CD14-positive monocyte (primary cell): Measurements from ENCODE around the gene ELF4. TPM values are rescaled to one million over a fixed set of nuclear protein-coding genes. Genes with fewer than 3 reads are reported as not detected.

ENCODE experiments used
- DNase-seq, 3 donors: peaks; one replicate each; pipeline ENCODE4 v3.0.0-alpha.2; 2011 to 2022
- H2AFZ ChIP-seq: 2 replicates; pipeline ENCODE4 v1.6.0; 2012; ENCODE audit warnings: mild to moderate bottlenecking, low read depth, low read length, inconsistent platforms; ENCODE audit not compliant: insufficient read depth, poor library complexity, severe bottlenecking
- H3K27ac ChIP-seq, 2 donors: 1 replicate in 1 of 2; 2 replicates in 1 of 2; pipeline ENCODE4 v1.5.1; 2012 to 2013; ENCODE audit warnings: low read length in 2 of 2, control low read depth in 1 of 2, inconsistent platforms in 1 of 2, low read depth in 1 of 2, mild to moderate bottlenecking in 1 of 2
- H3K27me3 ChIP-seq, 2 donors: one replicate each; pipeline versions ENCODE4 v1.6.0 to v1.6.1; 2011 to 2013; ENCODE audit warnings: low read length in 2 of 2; ENCODE audit not compliant: control insufficient read depth in 2 of 2, insufficient read depth in 2 of 2
- H3K36me3 ChIP-seq, 2 donors: replicated peaks in 1 of 2; 1 replicate in 1 of 2; 2 replicates in 1 of 2; pipeline versions ENCODE4 v1.5.1 to v1.6.1; 2012 to 2013; ENCODE audit warnings: low read length in 2 of 2, control low read depth in 1 of 2, inconsistent platforms in 1 of 2, mild to moderate bottlenecking in 1 of 2; ENCODE audit not compliant: insufficient read depth in 2 of 2, control insufficient read depth in 1 of 2
- H3K4me1 ChIP-seq, 2 donors: 1 replicate in 1 of 2; 2 replicates in 1 of 2; pipeline versions ENCODE4 v1.5.1 to v1.6.1; 2012 to 2013; ENCODE audit warnings: low read length in 2 of 2, control low read depth in 1 of 2, inconsistent platforms in 1 of 2, mild to moderate bottlenecking in 1 of 2, moderate library complexity in 1 of 2; ENCODE audit not compliant: insufficient read depth in 2 of 2, control insufficient read depth in 1 of 2
- H3K4me2 ChIP-seq: replicated peaks from 2 replicates; pipeline ENCODE3; 2012; ENCODE audit warnings: low read length, moderate library complexity, mild to moderate bottlenecking; ENCODE audit not compliant: poor library complexity, severe bottlenecking; ENCODE audit errors: extremely low read depth
- H3K4me3 ChIP-seq, 3 experiments: fragments of 200-600 bp in 1 of 3; sonication (generic) in 1 of 3; replicated peaks in 1 of 3; 1 replicate in 2 of 3; 2 replicates in 1 of 3; pipeline ENCODE4 v1.5.1; 2011 to 2013; ENCODE audit warnings: low read length in 3 of 3, mild to moderate bottlenecking in 3 of 3, control low read depth in 2 of 3, low read depth in 2 of 3, inconsistent platforms in 1 of 3, moderate library complexity in 1 of 3
- H3K79me2 ChIP-seq: 2 replicates; pipeline ENCODE4 v1.6.0; 2012; ENCODE audit warnings: mild to moderate bottlenecking, control low read depth, inconsistent platforms, low read length, moderate library complexity; ENCODE audit not compliant: insufficient read depth
- H3K9ac ChIP-seq: 2 replicates; pipeline ENCODE4 v1.6.0; 2017; ENCODE audit warnings: low read length, mild to moderate bottlenecking; ENCODE audit not compliant: insufficient read depth, poor library complexity, severe bottlenecking
- H3K9me3 ChIP-seq, 2 donors: replicated peaks in 1 of 2; 1 replicate in 1 of 2; 2 replicates in 1 of 2; pipeline versions ENCODE4 v1.5.1 to v1.6.1; 2012 to 2013; ENCODE audit warnings: low read length in 2 of 2, control low read depth in 1 of 2; ENCODE audit not compliant: control insufficient read depth in 1 of 2, insufficient read depth in 1 of 2
- H4K20me1 ChIP-seq: 2 replicates; pipeline ENCODE4 v1.6.0; 2012; ENCODE audit warnings: mild to moderate bottlenecking, low read length, control low read depth, moderate library complexity; ENCODE audit not compliant: insufficient read depth
- H3K27ac Mint-ChIP-seq, 7 donors: one replicate each; pipeline ENCODE4 v1.8.0; 2020; ENCODE audit warnings: mild to moderate bottlenecking in 7 of 7, mixed read lengths in 7 of 7, moderate library complexity in 6 of 7, inconsistent platforms in 2 of 7
- H3K27me3 Mint-ChIP-seq, 3 donors: one replicate each; pipeline ENCODE4 v1.8.0; 2021 to 2022; ENCODE audit warnings: low read depth in 3 of 3, mild to moderate bottlenecking in 3 of 3, mixed read lengths in 3 of 3, moderate library complexity in 3 of 3, inconsistent platforms in 1 of 3
- H3K36me3 Mint-ChIP-seq, 2 donors: one replicate each; pipeline ENCODE4 v1.8.0; 2020; ENCODE audit warnings: mixed read lengths in 2 of 2, inconsistent platforms in 1 of 2, mild to moderate bottlenecking in 1 of 2
- H3K4me1 Mint-ChIP-seq: one replicate; pipeline ENCODE4 v1.8.0; 2020; ENCODE audit warnings: mild to moderate bottlenecking, mixed read lengths
- H3K4me3 Mint-ChIP-seq, 2 donors: one replicate each; pipeline ENCODE4 v1.8.0; 2020; ENCODE audit warnings: mild to moderate bottlenecking in 2 of 2, mixed read lengths in 2 of 2, moderate library complexity in 1 of 2
- H3K9me3 Mint-ChIP-seq, 7 donors: one replicate each; pipeline ENCODE4 v1.8.0; 2020 to 2022; ENCODE audit warnings: mixed read lengths in 7 of 7, mild to moderate bottlenecking in 6 of 7, moderate library complexity in 6 of 7, inconsistent platforms in 2 of 7
- CTCF ChIP-seq: fragments of 200-600 bp; IDR thresholded peaks from one replicate; pipeline ENCODE4 v1.8.0; 2022; ENCODE audit warnings: antibody characterized with exemption, mild to moderate bottlenecking
- WGBS: methylation state at CpG from one replicate; pipeline ENCODE4 v1.1.5; 2013; ENCODE audit warnings: missing lambda C conversion rate; ENCODE audit not compliant: insufficient coverage; 5-methylcytosine and 5-hydroxymethylcytosine counted together
- intact Hi-C, 2 donors: fragments of 100-400 bp; cut with micrococcal nuclease; formaldehyde crosslinking; loops; one replicate each; pipeline versions ENCODE4 v1.15.0 to v1.15.1; 2023
- polyA plus RNA-seq, 3 donors: library from polyadenylated mRNA; depleted of rRNA in 1 of 3; unstranded in 2 of 3; stranded (reverse) in 1 of 3; fragments of 300-500 nt in 2 of 3; fragments of >200 nt in 1 of 3; fragmentation: Illumina TruSeq in 2 of 3; gene quantifications; 1 replicate in 2 of 3; 2 replicates in 1 of 3; pipeline ENCODE4 v1.2.3, GENCODE V29; 2012 to 2021

ELF4 gene
- polyA plus RNA-seq, 3 donors, result 10.4 to 68.6 (median 20.5) TPM

GRCh38 chrX:130109429-130110378, 593 bp downstream of the ELF4 start:
- peak overlapping the region; percentile 91 to 93 for H3K27ac ChIP-seq
- H3K79me2 ChIP-seq, result peaks cover 74% of the 10 kb centered on the region
- DNase-seq, result peak in 1 of 3 donors; percentile 25
- no peaks in the 10 kb centered on the region for H3K9me3 ChIP-seq
- H3K4me2 ChIP-seq, result peak overlapping the region; percentile 85
- intact Hi-C loops, result no loop called here
- under 1% methylated on average over 63 of the region's 81 CpGs for WGBS
- H3K27me3 ChIP-seq, result no peaks in the 10 kb centered on the region
- peak overlapping the region; percentile 94 to 98 (median 95) for H3K27ac Mint-ChIP-seq
- H3K4me1 Mint-ChIP-seq, result peaks cover 51% of the 10 kb centered on the region
- H3K36me3 Mint-ChIP-seq, result peaks cover 12 to 17% of the 10 kb centered on the region in 2 donors
- peaks cover 0 to 8% (median 5%) of the 10 kb centered on the region in 3 donors for H3K27me3 Mint-ChIP-seq
- peaks cover 54 to 56% of the 10 kb centered on the region in 2 donors for H3K4me1 ChIP-seq
- H3K9ac ChIP-seq, result peak overlapping the region; percentile 97
- TF ChIP-seq CTCF, result no peak
- H3K9me3 Mint-ChIP-seq, result peaks cover 0 to 8% (median 4%) of the 10 kb centered on the region in 7 donors
- peak overlapping the region; percentile 76 to 94 (median 91) for H3K4me3 ChIP-seq
- peak overlapping the region; percentile 94 to 98 for H3K4me3 Mint-ChIP-seq
- peaks cover 46% of the 10 kb centered on the region for H4K20me1 ChIP-seq
- H3K36me3 ChIP-seq, result peaks cover 5% of the 10 kb centered on the region in 2 donors
- no peak overlapping the region for H2AFZ ChIP-seq

DNA sequence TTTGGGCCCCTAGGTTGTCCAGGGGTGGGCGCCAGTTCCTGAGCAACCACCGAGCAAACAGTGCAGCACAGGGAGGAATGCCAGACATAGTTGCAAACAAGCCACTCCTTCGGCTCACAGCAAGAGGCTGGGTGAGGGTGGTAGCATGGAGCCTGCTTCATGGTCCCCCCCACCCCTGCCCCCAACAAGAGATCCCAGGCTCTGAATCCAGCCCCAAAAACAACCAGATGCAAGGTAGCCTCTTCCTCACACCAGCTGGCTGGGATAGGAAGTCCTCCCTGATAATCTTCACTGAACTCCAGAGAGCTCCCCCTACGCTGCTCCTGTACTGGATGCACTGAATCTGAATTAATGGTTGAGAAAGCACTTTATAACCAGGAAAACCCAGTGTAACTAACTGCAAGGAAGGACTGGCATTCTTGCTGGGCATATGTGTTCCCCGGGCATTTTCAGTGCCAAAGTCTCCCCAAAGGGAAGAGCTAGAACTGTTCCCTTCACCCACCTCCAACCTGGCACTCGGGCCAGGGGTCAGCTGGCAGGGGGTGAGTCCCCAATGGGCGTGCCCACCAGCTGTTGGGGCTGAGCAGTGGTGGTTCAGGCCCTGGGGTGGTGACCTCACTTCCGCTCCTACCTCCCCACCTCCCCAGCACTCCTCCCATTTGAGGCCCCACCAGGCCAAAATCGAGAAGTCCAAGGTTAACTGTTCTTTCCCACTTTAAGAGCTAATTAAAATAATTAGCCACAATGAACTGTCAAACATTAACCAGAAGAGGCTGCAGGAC, 1.5 kb downstream of the ELF4 start:
- H3K4me2 ChIP-seq, result peak overlapping the region; percentile 85
- H3K4me1 Mint-ChIP-seq, result peaks cover 57% of the 10 kb centered on the region
- no peaks in the 10 kb centered on the region for H3K27me3 ChIP-seq
- no peaks in the 10 kb centered on the region for H3K9me3 ChIP-seq
- peaks cover 61% of the 10 kb centered on the region in 2 donors for H3K4me1 ChIP-seq
- H3K9ac ChIP-seq, result peak overlapping the region; percentile 97
- peaks cover 79% of the 10 kb centered on the region for H3K79me2 ChIP-seq
- WGBS, result no CpG with 5 or more reads among the region's 9 CpGs
- intact Hi-C loops, result no loop called here
- H3K27ac Mint-ChIP-seq, result peak overlapping the region; percentile 94 to 98 (median 95)
- H3K4me3 ChIP-seq, result peak overlapping the region; percentile 76 to 94 (median 91)
- TF ChIP-seq CTCF, result no peak
- peaks cover 55% of the 10 kb centered on the region for H4K20me1 ChIP-seq
- H2AFZ ChIP-seq, result no peak overlapping the region
- H3K4me3 Mint-ChIP-seq, result peak overlapping the region; percentile 94 to 98
- peaks cover 13 to 21% of the 10 kb centered on the region in 2 donors for H3K36me3 Mint-ChIP-seq
- H3K27ac ChIP-seq, result peak overlapping the region; percentile 91 to 93
- peaks cover 0 to 7% (median 1%) of the 10 kb centered on the region in 3 donors for H3K27me3 Mint-ChIP-seq
- peaks cover 5% of the 10 kb centered on the region in 2 donors for H3K36me3 ChIP-seq
- DNase-seq, result peak; percentile 75 to 84 (median 80)
- peaks cover 0 to 8% (median 4%) of the 10 kb centered on the region in 7 donors for H3K9me3 Mint-ChIP-seq
